Choroid plexus epithelial cell (primary cell): ENCODE measurements around the gene C6orf47.

Experiments
- DNase-seq: peaks from one replicate; pipeline ENCODE4 v3.0.0-alpha.2; 2010; ENCODE audit warnings: low read depth
- H3K4me3 ChIP-seq: 2 replicates; pipeline ENCODE4 v1.5.1; 2011; ENCODE audit warnings: low read depth, mild to moderate bottlenecking, control low read depth, low read length, moderate library complexity
- CTCF ChIP-seq: conservative IDR thresholded peaks from 2 replicates; pipeline ENCODE4 v1.5.1; 2011; ENCODE audit warnings: low read depth, mild to moderate bottlenecking, control low read depth, inconsistent platforms, low read length, moderate library complexity

Gene C6orf47

GRCh38 chr6:31691564-31692108 is 31.1 kb upstream of the C6orf47 start:
- H3K4me3 ChIP-seq = no peak overlapping the region
- TF ChIP-seq CTCF = no peak
- DNase-seq = no peak

DNA sequence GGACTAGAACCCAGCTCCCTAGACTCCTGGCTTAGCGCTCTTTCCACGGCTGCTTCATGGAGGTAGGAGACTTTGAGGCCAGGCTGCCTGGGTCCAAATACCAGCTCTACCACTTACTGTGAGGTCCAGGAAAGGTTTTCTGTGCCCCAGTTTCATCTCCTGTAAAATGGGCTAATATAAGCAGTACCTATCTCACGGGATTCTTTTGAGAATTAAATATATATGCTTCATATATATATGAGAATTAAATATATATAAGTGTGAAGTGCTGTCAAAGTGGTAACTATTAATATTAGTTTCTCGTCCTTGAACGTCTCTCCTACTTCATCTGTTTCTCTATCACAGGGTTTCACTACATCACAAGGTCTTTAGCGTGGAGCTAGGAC is 30.5 kb upstream of the C6orf47 start:
- no peak for TF ChIP-seq CTCF
- H3K4me3 ChIP-seq = no peak overlapping the region
- DNase-seq = no peak

DNA sequence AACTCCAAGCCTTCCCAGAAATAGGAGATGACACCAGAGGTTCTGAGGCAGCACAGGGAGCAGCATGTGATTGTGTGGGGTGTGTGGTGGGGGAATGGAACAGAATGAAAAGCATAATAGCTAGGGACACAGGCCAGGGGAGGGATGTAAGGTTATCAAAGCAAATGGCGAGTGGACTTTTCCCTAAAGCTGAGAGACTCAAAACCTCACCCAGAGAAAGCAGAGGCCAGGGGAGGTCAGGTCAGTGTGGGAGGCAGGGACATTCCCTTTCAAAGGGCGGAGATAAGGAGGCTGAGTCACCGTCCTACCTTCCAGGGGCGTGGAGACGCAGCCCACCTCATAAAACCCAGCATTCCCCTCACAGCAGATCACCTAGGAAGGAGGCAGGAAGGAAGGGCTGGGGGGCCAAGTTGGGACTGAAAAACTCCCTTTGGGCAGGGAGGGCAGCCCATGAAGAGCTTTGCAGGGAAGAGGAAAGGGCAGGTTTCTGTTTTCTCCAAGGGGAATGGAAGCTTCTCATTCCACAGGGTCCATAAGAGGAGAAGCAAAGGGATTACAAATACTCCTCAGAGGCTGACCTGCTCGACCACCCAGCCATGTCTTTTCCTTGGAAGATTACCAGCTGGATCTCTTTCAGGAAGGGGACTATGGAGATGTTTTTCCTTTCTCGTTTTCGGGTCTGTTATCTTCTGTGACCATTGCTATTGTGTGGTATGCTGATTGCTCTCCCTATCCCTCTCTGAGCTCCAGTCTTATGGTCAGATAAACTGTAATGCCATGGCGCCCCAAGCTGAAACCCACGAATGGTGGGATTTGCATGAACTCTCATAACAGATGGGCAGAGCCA is 29.9 kb upstream of the C6orf47 start:
- H3K4me3 ChIP-seq = no peak overlapping the region
- peak; percentile 17 for DNase-seq
- TF ChIP-seq CTCF = no peak

DNA sequence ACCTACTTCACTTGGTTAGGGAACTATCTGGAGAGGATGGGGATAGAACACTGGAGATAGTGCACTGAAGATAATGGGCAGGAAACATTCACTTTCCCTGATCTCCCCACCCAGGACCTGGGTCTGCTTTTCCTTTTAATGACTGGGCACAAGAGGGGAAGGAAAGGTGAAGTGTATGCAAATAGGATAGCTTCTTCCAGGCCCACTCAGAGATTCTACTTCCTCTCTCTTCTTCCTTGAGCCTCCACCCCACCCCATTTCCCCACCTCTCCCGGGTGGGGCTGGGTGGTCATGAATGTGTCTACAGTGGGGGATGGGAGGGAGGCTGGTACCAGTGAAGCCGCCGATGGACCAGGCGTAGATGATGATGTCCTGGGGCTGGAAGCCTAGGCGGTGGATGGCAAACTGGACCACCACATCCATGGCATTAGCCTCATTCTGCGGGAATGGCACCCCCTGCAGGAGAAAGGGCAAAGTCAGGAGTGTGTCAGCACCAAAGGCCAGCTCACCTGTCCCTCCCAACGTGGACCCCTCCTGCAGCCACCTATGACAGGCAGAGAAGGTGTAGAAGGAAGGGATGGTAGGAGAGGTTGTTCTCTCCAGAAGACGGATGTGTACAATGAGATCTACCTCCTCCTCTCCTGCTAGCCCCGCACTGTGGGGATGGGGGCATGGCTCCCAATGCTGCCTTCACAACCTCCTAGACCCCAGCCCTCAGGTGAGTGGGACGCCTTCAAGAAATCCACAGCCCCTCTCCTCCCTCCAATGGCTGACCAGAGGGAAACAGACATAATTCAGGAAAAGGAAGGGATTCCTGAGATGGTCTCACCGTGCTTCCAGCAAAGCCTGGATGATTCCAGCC is 28.9 kb upstream of the C6orf47 start:
- peak; percentile 57 for TF ChIP-seq CTCF
- DNase-seq = no peak
- no peak overlapping the region for H3K4me3 ChIP-seq

- TF ChIP-seq CTCF = no peak
- no peak overlapping the region for H3K4me3 ChIP-seq
- DNase-seq = no peak
Measured at GRCh38 chr6:31687860-31688693, 27.5 kb upstream of the C6orf47 start.

GRCh38 chr6:31687321-31687720 is 26.7 kb upstream of the C6orf47 start:
- DNase-seq = no peak
- no peak overlapping the region for H3K4me3 ChIP-seq
- no peak for TF ChIP-seq CTCF
